IMR-90 (cell line): ENCODE results near the gene IFT57. TPM values are rescaled to one million over a fixed set of nuclear protein-coding genes. Genes with fewer than 3 reads are reported as not detected.
A peak's percentile ranks its signal among the peaks of the same experiment; 100 is the strongest.

Experiments
- BHLHE40 ChIP-seq: fragments of 150-350 bp; IDR thresholded peaks from 2 replicates; pipeline ENCODE4 v1.6.1; 2016; ENCODE audit warnings: mild to moderate bottlenecking, low read depth, low read length
- CHD1 ChIP-seq: IDR thresholded peaks from 2 replicates; pipeline ENCODE4 v1.6.1; 2012; ENCODE audit warnings: low read depth, low read length, improper control_type of control experiment
- MAFK ChIP-seq: IDR thresholded peaks from 2 replicates; pipeline ENCODE4 v1.6.1; 2012; ENCODE audit warnings: low read depth, low read length, improper control_type of control experiment
- POLR2A ChIP-seq: IDR thresholded peaks from 2 replicates; pipeline ENCODE4 v1.6.1; 2012; ENCODE audit warnings: mild to moderate bottlenecking, low read depth, low read length
- SMC3 ChIP-seq: fragments of 150-350 bp; IDR thresholded peaks from 2 replicates; pipeline ENCODE4 v1.6.1; 2016; ENCODE audit warnings: low read depth, mild to moderate bottlenecking, antibody characterized with exemption, low read length, moderate library complexity
- polyA plus RNA-seq, 3 experiments: library from polyadenylated mRNA; depleted of rRNA; stranded (reverse); fragments of >200 nt; gene quantifications; 2 replicates each; pipeline ENCODE4 v1.2.3, GENCODE V29; 2012; ENCODE audit warnings: low replicate concordance in 1 of 3
- total RNA-seq: library from RNA; depleted of rRNA; stranded (reverse); fragments of >200 nt; gene quantifications from 2 replicates; pipeline ENCODE4 v1.2.3, GENCODE V29; 2012
- TF ChIP-seq, protein P1 (sequence below): fragments of 150-350 bp; IDR thresholded peaks from 2 replicates; pipeline ENCODE4 v1.6.1; 2017; ENCODE audit warnings: mild to moderate bottlenecking, antibody characterized with exemption, low read length, low read depth

Gene IFT57
- total and polyA plus RNA-seq, 2 of the 4 experiments (the other 2 are of a cell fraction), result 30.0 to 35.3 TPM

GRCh38 chr3:108221911-108222852 is at the start of gene IFT57 (continued):
- TF ChIP-seq BHLHE40 (0 out of 2 replicates have a peak, but pooled peaks have one; percentile 8), POLR2A (peak; percentile 92), SMC3 (no peak), MAFK (no peak), CHD1 (peak; percentile 58; the same call in 1 of the 2 replicates)
- TF ChIP-seq, protein P1, sequence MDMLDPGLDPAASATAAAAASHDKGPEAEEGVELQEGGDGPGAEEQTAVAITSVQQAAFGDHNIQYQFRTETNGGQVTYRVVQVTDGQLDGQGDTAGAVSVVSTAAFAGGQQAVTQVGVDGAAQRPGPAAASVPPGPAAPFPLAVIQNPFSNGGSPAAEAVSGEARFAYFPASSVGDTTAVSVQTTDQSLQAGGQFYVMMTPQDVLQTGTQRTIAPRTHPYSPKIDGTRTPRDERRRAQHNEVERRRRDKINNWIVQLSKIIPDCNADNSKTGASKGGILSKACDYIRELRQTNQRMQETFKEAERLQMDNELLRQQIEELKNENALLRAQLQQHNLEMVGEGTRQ, result no peak
